ENCODE measurements around the gene ROCK1.

- TF ChIP-seq POLR2A (IDR thresholded peaks at IDR 0.05) (no peak), CTCF (IDR thresholded peaks at IDR 0.05) (no peak)
These were observed 79.8 kb downstream of the ROCK1 start for GRCh38 chr18:21031845-21032244.
